SU-DHL-6 (cell line): ENCODE results near the gene LHPP.

Source experiments
- H2AFZ ChIP-seq: fragments of 200-600 bp; sonication (generic); 2 replicates; pipeline ENCODE4 v1.6.1; 2014; ENCODE audit warnings: low read depth, mild to moderate bottlenecking, moderate library complexity, mixed read lengths, antibody characterized with exemption, low read length; ENCODE audit not compliant: severe bottlenecking
- H3F3A ChIP-seq: fragments of 200-600 bp; shearing (Covaris generic); 2 replicates; pipeline ENCODE4 v1.6.0; 2016; ENCODE audit warnings: antibody characterized with exemption, mild to moderate bottlenecking; ENCODE audit not compliant: insufficient read depth
- H3K27ac ChIP-seq: fragments of 200-600 bp; sonication (generic); 2 replicates; pipeline ENCODE4 v1.5.1; 2016; ENCODE audit warnings: low read depth, mild to moderate bottlenecking, low read length, moderate library complexity, mixed read lengths
- H3K27me3 ChIP-seq: fragments of 200-600 bp; sonication (generic), shearing (Covaris generic); 2 replicates; pipeline ENCODE4 v1.6.0; 2014; ENCODE audit warnings: mild to moderate bottlenecking, low read length
- H3K36me3 ChIP-seq: fragments of 200-600 bp; sonication (generic); 2 replicates; pipeline ENCODE4 v1.6.1; 2014; ENCODE audit warnings: mild to moderate bottlenecking, low read length, mixed read lengths
- H3K4me2 ChIP-seq: fragments of 300-600, 200-600 bp; shearing (Covaris generic), sonication (generic); 2 replicates; pipeline ENCODE4 v1.6.0; 2014; ENCODE audit warnings: low read length, low read depth, mild to moderate bottlenecking; ENCODE audit not compliant: poor library complexity, severe bottlenecking
- H3K4me3 ChIP-seq: fragments of 200-600 bp; sonication (generic); 2 replicates; pipeline ENCODE4 v1.5.1; 2014; ENCODE audit warnings: antibody characterized with exemption, low read length, mild to moderate bottlenecking, mixed read lengths; ENCODE audit not compliant: insufficient read depth, poor library complexity, severe bottlenecking
- H3K79me2 ChIP-seq: fragments of 200-600 bp; sonication (generic); 2 replicates; pipeline ENCODE4 v1.6.1; 2014; ENCODE audit warnings: mild to moderate bottlenecking, low read length, moderate library complexity; ENCODE audit not compliant: insufficient read depth
- H3K9ac ChIP-seq: fragments of 200-600 bp; sonication (generic); 2 replicates; pipeline ENCODE4 v1.7.0; 2014; ENCODE audit warnings: mild to moderate bottlenecking, low read length
- H3K9me2 ChIP-seq: fragments of 200-600 bp; sonication (generic); replicated peaks from 2 replicates; pipeline ENCODE4 v1.6.1; 2014; ENCODE audit warnings: low read length; ENCODE audit not compliant: insufficient read depth
- H3K9me3 ChIP-seq: fragments of 200-600 bp; sonication (generic); 2 replicates; pipeline ENCODE4 v1.6.1; 2014; ENCODE audit warnings: low read length, mixed read lengths; ENCODE audit not compliant: insufficient read depth
- H4K20me1 ChIP-seq: fragments of 200-600 bp; sonication (generic); 2 replicates; pipeline ENCODE4 v1.6.1; 2014; ENCODE audit warnings: low read depth, mild to moderate bottlenecking, antibody characterized with exemption, low read length, moderate library complexity, mixed read lengths
- EZH2phosphoT487 ChIP-seq: fragments of 200-600 bp; sonication (generic), shearing (Covaris generic); conservative IDR thresholded peaks from 2 replicates; pipeline ENCODE4 v1.6.1; 2018; ENCODE audit warnings: mild to moderate bottlenecking, antibody characterized with exemption, low read length, moderate library complexity, mixed read lengths
- TF ChIP-seq, protein P1 (sequence below): fragments of 200-600 bp; sonication (generic); IDR thresholded peaks from one replicate; pipeline ENCODE4 v1.5.1; 2017; ENCODE audit warnings: antibody characterized with exemption, mild to moderate bottlenecking, low read length, moderate library complexity; ENCODE audit not compliant: insufficient read depth, poor library complexity, severe bottlenecking

Gene LHPP

GRCh38 chr10:124618470-124619073 is 156.9 kb downstream of the LHPP start:
- Histone ChIP-seq H3K27me3 (no peaks in the 10 kb centered on the region), H3K27ac (peak overlapping the region; percentile 99), H3F3A (peaks cover 76% of the 10 kb centered on the region), H3K9me2 (no peaks in the 10 kb centered on the region), H4K20me1 (no peaks in the 10 kb centered on the region), H3K36me3 (no peaks in the 10 kb centered on the region; the same call in 1 of the 2 replicates), H3K79me2 (peaks cover 30% of the 10 kb centered on the region), H3K4me3 (peak overlapping the region; percentile 21), H3K9me3 (no peaks in the 10 kb centered on the region), H3K4me2 (peak overlapping the region; percentile 56), H3K9ac (peak overlapping the region; percentile 70), H2AFZ (no peak overlapping the region)
- no peak for TF ChIP-seq EZH2phosphoT487
- TF ChIP-seq, protein P1, sequence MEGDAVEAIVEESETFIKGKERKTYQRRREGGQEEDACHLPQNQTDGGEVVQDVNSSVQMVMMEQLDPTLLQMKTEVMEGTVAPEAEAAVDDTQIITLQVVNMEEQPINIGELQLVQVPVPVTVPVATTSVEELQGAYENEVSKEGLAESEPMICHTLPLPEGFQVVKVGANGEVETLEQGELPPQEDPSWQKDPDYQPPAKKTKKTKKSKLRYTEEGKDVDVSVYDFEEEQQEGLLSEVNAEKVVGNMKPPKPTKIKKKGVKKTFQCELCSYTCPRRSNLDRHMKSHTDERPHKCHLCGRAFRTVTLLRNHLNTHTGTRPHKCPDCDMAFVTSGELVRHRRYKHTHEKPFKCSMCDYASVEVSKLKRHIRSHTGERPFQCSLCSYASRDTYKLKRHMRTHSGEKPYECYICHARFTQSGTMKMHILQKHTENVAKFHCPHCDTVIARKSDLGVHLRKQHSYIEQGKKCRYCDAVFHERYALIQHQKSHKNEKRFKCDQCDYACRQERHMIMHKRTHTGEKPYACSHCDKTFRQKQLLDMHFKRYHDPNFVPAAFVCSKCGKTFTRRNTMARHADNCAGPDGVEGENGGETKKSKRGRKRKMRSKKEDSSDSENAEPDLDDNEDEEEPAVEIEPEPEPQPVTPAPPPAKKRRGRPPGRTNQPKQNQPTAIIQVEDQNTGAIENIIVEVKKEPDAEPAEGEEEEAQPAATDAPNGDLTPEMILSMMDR = no peak

DNA sequence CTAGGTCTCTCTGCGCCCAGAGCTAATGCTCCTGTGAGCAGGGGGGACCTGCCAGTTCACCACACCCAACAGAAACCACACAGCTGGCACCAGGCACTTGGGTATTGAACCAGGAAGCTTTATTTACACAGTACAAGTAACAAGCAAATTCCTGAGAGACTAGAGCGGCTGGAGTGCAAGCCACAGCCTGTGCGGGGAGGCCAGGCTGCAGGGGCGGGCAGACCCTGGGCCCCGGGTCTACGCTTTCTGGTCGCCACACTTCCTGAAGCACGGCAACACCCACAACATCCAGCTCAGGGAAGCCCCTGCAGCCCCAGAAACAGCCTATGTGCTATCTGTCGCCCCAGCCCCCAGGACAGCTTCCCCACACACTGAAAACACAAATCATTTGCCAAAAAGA is 157.6 kb downstream of the LHPP start:
- Histone ChIP-seq H3K27ac (peak overlapping the region; percentile 99), H3K79me2 (peaks cover 36% of the 10 kb centered on the region), H3K4me3 (peak overlapping the region; percentile 7), H3K9me2 (no peaks in the 10 kb centered on the region), H2AFZ (no peak overlapping the region), H3K9me3 (no peaks in the 10 kb centered on the region), H3K27me3 (no peaks in the 10 kb centered on the region), H3F3A (peaks cover 76% of the 10 kb centered on the region), H3K36me3 (no peaks in the 10 kb centered on the region; the same call in 1 of the 2 replicates), H3K9ac (peak overlapping the region; percentile 70), H4K20me1 (no peaks in the 10 kb centered on the region), H3K4me2 (peak overlapping the region; percentile 56)
- no peak for TF ChIP-seq EZH2phosphoT487
- TF ChIP-seq, protein P1 = no peak

DNA sequence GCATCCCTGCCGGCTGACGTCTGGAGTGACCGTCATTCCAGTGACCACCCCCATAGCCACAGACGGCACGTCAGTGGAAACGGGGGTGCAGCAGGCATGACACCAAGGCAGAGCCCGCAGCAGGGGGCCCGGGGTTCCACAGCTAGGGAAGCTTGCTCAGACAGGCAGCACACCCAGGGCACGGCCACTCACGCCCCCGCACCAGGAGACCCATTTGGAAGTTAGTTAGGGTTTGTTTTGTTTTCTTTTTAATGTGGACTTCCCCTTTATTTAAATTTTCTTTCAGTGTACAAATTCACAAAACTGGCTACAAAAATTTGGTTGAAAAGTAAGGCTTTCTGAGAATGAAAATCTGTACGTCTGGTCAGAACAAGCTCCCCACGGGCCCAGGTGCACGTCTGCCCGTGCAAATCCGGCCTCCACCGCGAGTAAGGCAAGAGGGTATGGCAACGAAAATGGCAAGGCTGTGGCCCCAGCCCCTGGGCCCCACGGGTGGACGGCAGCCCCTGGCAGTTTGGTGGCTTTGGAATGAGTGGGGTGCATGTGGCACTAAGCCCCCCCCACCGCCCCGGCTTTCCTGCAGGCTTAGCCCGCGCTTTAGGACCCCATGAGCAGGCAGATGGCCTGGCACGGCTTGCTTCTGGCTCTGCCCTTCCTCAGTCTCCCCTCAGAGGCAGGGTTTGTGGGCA is 158.3 kb downstream of the LHPP start:
- peaks cover 75% of the 10 kb centered on the region for H3F3A ChIP-seq
- H3K27ac ChIP-seq = peak overlapping the region; percentile 99
- H3K4me2 ChIP-seq = peak overlapping the region; percentile 56

More for the DNA sequence above, 158.3 kb downstream of the LHPP start:
- no peak overlapping the region for H3K4me3 ChIP-seq
- H4K20me1 ChIP-seq = no peaks in the 10 kb centered on the region
- H3K27me3 ChIP-seq = no peaks in the 10 kb centered on the region
- TF ChIP-seq, protein P1 = no peak
- TF ChIP-seq EZH2phosphoT487 = no peak
- no peaks in the 10 kb centered on the region for H3K9me2 ChIP-seq
- H3K36me3 ChIP-seq = no peaks in the 10 kb centered on the region; the same call in 1 of the 2 replicates
- peaks cover 41% of the 10 kb centered on the region for H3K79me2 ChIP-seq
- H3K9ac ChIP-seq = peak overlapping the region; percentile 70
- H3K9me3 ChIP-seq = no peaks in the 10 kb centered on the region
- no peak overlapping the region for H2AFZ ChIP-seq
